PC-3 (cell line): ENCODE measurements around the gene ITGB4. TPM values are rescaled to one million over a fixed set of nuclear protein-coding genes. Genes with fewer than 3 reads are reported as not detected.

Experiments
- ATAC-seq: fragments of 200-7000 bp; cut with Tn5 transposase; 2 replicates; pipeline ENCODE4 v1.9.1; 2020; ENCODE audit warnings: mild to moderate bottlenecking, moderate library complexity
- BruUV-seq: library from RNA; stranded (reverse); fragments of 400-500 nt; replicated peaks from 2 replicates; lab custom pipeline; 2021; lab: Mats Ljungman, UMichigan
- CTCF ChIA-PET: fragments of 300-600 bp; sonication (Branson Sonifier 250); formaldehyde crosslinking; loops from one replicate; lab custom pipeline; 2022; ENCODE audit warnings: antibody characterized with exemption; lab: Charles Lee
- POLR2A ChIA-PET: fragments of 300-600 bp; sonication (Branson Sonifier 250); formaldehyde crosslinking; loops from one replicate; lab custom pipeline; 2022; ENCODE audit warnings: antibody characterized with exemption; ENCODE audit not compliant: unreplicated experiment; lab: Charles Lee
- DNase-seq: peaks from one replicate; pipeline ENCODE4 v3.0.0-alpha.2; 2015
- H2AFZ ChIP-seq: fragments of 300-600 bp; sonication (generic); 2 replicates; pipeline ENCODE4 v1.6.0; 2016; ENCODE audit warnings: antibody characterized with exemption, low read length
- H3F3A ChIP-seq: fragments of 300-600 bp; sonication (generic); one replicate; pipeline ENCODE4 v1.6.0; 2017; ENCODE audit warnings: antibody characterized with exemption, low read length, control low read depth, mild to moderate bottlenecking; ENCODE audit not compliant: unreplicated experiment
- H3K27ac ChIP-seq: fragments of 300-600 bp; sonication (generic); 2 replicates; pipeline ENCODE4 v1.5.1; 2016; ENCODE audit warnings: mild to moderate bottlenecking, low read length
- H3K27me3 ChIP-seq: fragments of 300-600 bp; sonication (generic); 2 replicates; pipeline ENCODE4 v1.6.1; 2016; ENCODE audit warnings: low read length, mixed read lengths
- H3K36me3 ChIP-seq: fragments of 300-600 bp; sonication (generic); 2 replicates; pipeline ENCODE4 v1.6.1; 2016; ENCODE audit warnings: low read depth, mixed run types, low read length, mixed read lengths
- H3K4me1 ChIP-seq: fragments of 300-600 bp; sonication (generic); 2 replicates; pipeline ENCODE4 v1.5.1; 2016; ENCODE audit warnings: low read length; ENCODE audit not compliant: insufficient read depth
- H3K4me2 ChIP-seq: fragments of 300-600 bp; sonication (generic); 2 replicates; pipeline ENCODE4 v1.6.0; 2016; ENCODE audit warnings: low read length
- H3K4me3 ChIP-seq: fragments of 300-600 bp; sonication (generic); 2 replicates; pipeline ENCODE4 v1.5.1; 2016; ENCODE audit warnings: mild to moderate bottlenecking, low read length, mixed read lengths
- H3K79me2 ChIP-seq: fragments of 300-600 bp; sonication (generic); 2 replicates; pipeline ENCODE4 v1.6.1; 2017; ENCODE audit warnings: low read length, mixed read lengths
- H3K9ac ChIP-seq: fragments of 300-600 bp; sonication (generic); 2 replicates; pipeline ENCODE4 v1.6.0; 2016; ENCODE audit warnings: mild to moderate bottlenecking, low read length
- H3K9me2 ChIP-seq: fragments of 300-600 bp; sonication (generic); replicated peaks from 2 replicates; pipeline ENCODE4 v1.6.1; 2016; ENCODE audit warnings: mixed run types, low read length, mixed read lengths
- H3K9me3 ChIP-seq: fragments of 300-600 bp; sonication (generic); 2 replicates; pipeline ENCODE4 v1.6.1; 2016; ENCODE audit warnings: low read length, mixed read lengths
- H4K20me1 ChIP-seq: fragments of 300-600 bp; sonication (generic); 2 replicates; pipeline ENCODE4 v1.6.1; 2016; ENCODE audit warnings: low read length, mixed read lengths
- EZH2 ChIP-seq: fragments of 300-600 bp; sonication (generic); IDR thresholded peaks from one replicate; pipeline ENCODE4 v1.6.1; 2017; ENCODE audit warnings: antibody characterized with exemption, mild to moderate bottlenecking, low read length; ENCODE audit not compliant: unreplicated experiment
- EZH2phosphoT487 ChIP-seq: fragments of 300-600 bp; sonication (generic); IDR thresholded peaks from 2 replicates; pipeline ENCODE4 v1.6.1; 2018; ENCODE audit warnings: mild to moderate bottlenecking, antibody characterized with exemption, low read length, borderline replicate concordance
- intact Hi-C: fragments of 100-400 bp; cut with micrococcal nuclease; formaldehyde crosslinking; loops from 2 replicates; pipeline ENCODE4 v1.9.0; 2023
- total RNA-seq: library from RNA; depleted of rRNA; stranded (reverse); fragments of >200 nt; gene quantifications from 2 replicates; pipeline ENCODE4 v1.2.3, GENCODE V29; 2014
- TF ChIP-seq, protein P1 (sequence below): fragments of 300-600 bp; sonication (generic); conservative IDR thresholded peaks from 2 replicates; pipeline ENCODE4 v1.5.1; 2017; ENCODE audit warnings: antibody characterized with exemption, low read depth, mild to moderate bottlenecking, low read length

Gene ITGB4
- total RNA-seq, 1 experiment from 2014 or later = 273 TPM

DNA sequence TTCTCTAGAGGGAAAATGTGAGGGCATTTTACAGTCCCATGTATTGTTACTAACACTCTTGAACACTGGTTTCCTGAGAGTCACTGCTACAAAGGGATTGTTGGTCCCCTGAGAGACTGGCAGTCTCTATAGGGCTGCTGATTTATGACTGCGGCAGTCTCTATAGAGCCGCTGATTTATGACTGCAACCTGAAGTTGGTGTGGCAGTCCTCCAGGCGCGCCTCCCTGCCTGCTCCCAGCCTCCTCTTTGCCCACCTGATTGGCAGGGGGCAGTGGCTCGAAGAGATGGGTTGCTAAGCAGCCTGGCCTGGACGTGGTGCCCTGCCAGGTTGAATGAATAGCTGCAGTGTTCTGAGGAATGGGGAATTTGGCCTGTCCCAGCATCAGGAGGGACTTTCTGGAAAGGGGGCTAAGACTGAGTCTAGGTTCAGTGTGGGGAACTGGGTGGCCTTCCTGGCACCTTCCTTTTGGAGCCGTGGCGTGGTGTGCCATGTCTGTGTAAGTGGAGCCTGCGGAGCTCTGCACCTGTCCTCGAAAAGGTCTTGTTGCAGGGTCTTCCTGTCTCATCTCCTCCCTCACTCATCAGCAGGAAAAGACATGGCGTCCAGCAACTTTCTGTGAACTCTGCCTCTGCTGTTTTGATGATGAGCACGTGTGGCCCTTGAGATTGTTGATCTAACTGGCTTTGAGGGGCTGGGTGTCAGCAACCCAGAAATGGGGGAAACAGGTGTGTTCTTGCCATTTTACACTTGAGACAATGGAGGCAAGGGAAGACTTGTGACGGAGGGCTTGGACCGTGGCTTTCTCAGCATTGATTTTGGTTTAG, 29.2 kb upstream of the ITGB4 start:
- no peak for ATAC-seq
- Histone ChIP-seq H3K4me3 (no peak overlapping the region), H3K9ac (no peak overlapping the region), H3K9me3 (no peaks in the 10 kb centered on the region), H3K9me2 (no peaks in the 10 kb centered on the region), H3K4me1 (peaks cover 86% of the 10 kb centered on the region), H3K36me3 (peaks cover 38% of the 10 kb centered on the region), H3K27ac (no peak overlapping the region; the same call in 1 of the 2 replicates), H3F3A (peaks cover 5% of the 10 kb centered on the region), H3K27me3 (no peaks in the 10 kb centered on the region), H3K4me2 (0 out of 2 replicates have a peak overlapping the region, but pooled peaks have one; percentile 39), H2AFZ (no peak overlapping the region), H3K79me2 (peaks cover 82% of the 10 kb centered on the region), H4K20me1 (peaks cover 4% of the 10 kb centered on the region; the same call in 1 of the 2 replicates)
- CTCF ChIA-PET = interaction anchor here (2.4 kb wide), 1 partner anchor 12 kb away, joined by 14 read pairs; no protein-coding TSS in a partner anchor
- intact Hi-C loops = no loop called here
- POLR2A ChIA-PET = interaction anchor here (0.6 kb wide), 1 partner anchor 25 kb away, joined by 5 read pairs; the partner anchor contains the start of genes RECQL5 and SAP30BP
- TF ChIP-seq, protein P1, sequence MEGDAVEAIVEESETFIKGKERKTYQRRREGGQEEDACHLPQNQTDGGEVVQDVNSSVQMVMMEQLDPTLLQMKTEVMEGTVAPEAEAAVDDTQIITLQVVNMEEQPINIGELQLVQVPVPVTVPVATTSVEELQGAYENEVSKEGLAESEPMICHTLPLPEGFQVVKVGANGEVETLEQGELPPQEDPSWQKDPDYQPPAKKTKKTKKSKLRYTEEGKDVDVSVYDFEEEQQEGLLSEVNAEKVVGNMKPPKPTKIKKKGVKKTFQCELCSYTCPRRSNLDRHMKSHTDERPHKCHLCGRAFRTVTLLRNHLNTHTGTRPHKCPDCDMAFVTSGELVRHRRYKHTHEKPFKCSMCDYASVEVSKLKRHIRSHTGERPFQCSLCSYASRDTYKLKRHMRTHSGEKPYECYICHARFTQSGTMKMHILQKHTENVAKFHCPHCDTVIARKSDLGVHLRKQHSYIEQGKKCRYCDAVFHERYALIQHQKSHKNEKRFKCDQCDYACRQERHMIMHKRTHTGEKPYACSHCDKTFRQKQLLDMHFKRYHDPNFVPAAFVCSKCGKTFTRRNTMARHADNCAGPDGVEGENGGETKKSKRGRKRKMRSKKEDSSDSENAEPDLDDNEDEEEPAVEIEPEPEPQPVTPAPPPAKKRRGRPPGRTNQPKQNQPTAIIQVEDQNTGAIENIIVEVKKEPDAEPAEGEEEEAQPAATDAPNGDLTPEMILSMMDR = no peak
- no peak for TF ChIP-seq EZH2phosphoT487
- no peak for TF ChIP-seq EZH2
- DNase-seq = no peak
- BruUV-seq = no TSS peak

DNA sequence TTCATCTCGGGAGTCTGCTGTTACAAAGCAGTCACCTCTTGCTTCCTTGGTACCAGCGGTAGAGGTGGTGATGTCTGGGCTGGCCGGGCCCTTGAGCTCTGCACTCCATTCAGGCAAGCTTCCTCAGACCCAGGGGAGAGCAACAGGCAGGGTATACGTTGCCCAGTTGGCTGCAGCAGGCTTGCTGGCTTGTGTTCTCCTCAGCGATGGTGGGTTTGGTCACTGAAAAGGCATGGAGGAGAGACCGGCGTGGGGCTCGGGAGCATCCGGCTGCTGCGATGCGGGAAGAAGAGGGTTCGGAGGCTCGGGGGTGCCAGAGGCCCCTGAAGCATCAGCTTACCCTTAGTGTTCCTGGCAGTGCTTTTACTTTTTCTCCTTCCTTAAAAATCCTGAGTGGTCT, 28.3 kb upstream of the ITGB4 start:
- H3K79me2 ChIP-seq = peaks cover 82% of the 10 kb centered on the region
- TF ChIP-seq EZH2 = no peak
- TF ChIP-seq EZH2phosphoT487 = no peak
- TF ChIP-seq, protein P1 = no peak
- no peaks in the 10 kb centered on the region for H3K9me2 ChIP-seq
- ATAC-seq (no peak), DNase-seq (no peak)
- H3K36me3 ChIP-seq = peaks cover 44% of the 10 kb centered on the region
- peaks cover 94% of the 10 kb centered on the region for H3K4me1 ChIP-seq
- H3K27ac ChIP-seq = peak overlapping the region; percentile 86
- no peak overlapping the region for H3K9ac ChIP-seq
- POLR2A ChIA-PET = no interaction called here
- peak overlapping the region; percentile 39 for H3K4me2 ChIP-seq
- peaks cover 4% of the 10 kb centered on the region; the same call in 1 of the 2 replicates for H4K20me1 ChIP-seq
- H3K27me3 ChIP-seq = no peaks in the 10 kb centered on the region
- intact Hi-C loops = loop anchor here (1.0 kb wide), 1 partner anchor 14 kb away; no protein-coding TSS in a partner anchor
- CTCF ChIA-PET = interaction anchor here (0.5 to 2.4 kb wide), 4 partner anchors 9 to 54 kb away, joined by 3 to 14 read pairs (median 4); no protein-coding TSS in a partner anchor
- TSS peak; percentile 70 for BruUV-seq
- H3F3A ChIP-seq = peaks cover 5% of the 10 kb centered on the region
- H3K9me3 ChIP-seq = no peaks in the 10 kb centered on the region
- no peak overlapping the region for H3K4me3 ChIP-seq
- H2AFZ ChIP-seq = no peak overlapping the region
